Measurements from ENCODE around the gene KLK12. TPM values are rescaled to one million over a fixed set of nuclear protein-coding genes. Genes with fewer than 3 reads are reported as not detected.

The KLK12 gene
- total and polyA plus RNA-seq, 2 of the 13 experiments (the other 11 are each of a cell fraction or from before 2014, with no cell fraction given): not detected

DNA sequence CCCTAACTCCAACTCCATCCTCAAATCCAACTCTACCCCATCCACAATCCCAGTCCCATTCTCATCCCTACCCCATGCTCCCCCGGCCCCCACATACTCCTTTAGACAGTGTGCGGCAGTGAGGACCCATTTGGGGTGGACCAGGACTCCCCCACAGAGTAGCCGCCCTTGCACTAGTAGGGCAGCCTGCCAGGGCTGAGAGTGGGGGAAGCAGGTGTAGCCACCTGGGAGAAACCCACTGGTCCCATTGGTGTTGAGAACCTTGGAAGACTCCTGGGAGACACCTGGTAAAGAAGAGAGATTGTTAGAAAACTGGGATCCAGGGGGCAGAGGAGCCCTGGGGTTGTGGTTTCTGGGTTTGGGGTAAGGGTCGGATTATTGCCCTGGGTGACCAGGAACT lies 25.5 kb upstream of the KLK12 start:
- no peak overlapping the region for H3K9ac ChIP-seq (ENCODE audit: insufficient read depth, low read depth, low read length)
- no peaks in the 10 kb centered on the region for H3K9me3 ChIP-seq (ENCODE audit: low read length)
- H3K4me3 ChIP-seq (replicated peaks in 1 of 3; ENCODE audit: insufficient read depth in 1 of 3, low read depth in 2 of 3, low read length in 3 of 3): no peak overlapping the region
- H2AFZ ChIP-seq (ENCODE audit: low read length): no peak overlapping the region
- ChIA-PET CTCF (ENCODE audit: low intra/inter-chr PET ratio, low total read pairs) (no interaction called here), POLR2A (no interaction called here)
- no peaks in the 10 kb centered on the region for H3K36me3 ChIP-seq (replicated peaks in 1 of 2; ENCODE audit: control insufficient read depth in 1 of 2, insufficient read depth in 2 of 2, low read length in 2 of 2)
- ATAC-seq (no peak), DNase-seq (ENCODE audit: low spot score) (no peak), FAIRE-seq (no peak)
- no peaks in the 10 kb centered on the region; a peak in 1 of 5 replicates for H3K27me3 ChIP-seq (ENCODE audit: control insufficient read depth in 1 of 2, insufficient read depth in 2 of 2, low read length in 2 of 2)
- 32% methylated on average over 4 of the region's 4 CpGs for WGBS (ENCODE audit: low lambda C conversion rate)
- H3K27ac ChIP-seq (ENCODE audit: extremely low read length, insufficient read depth, low read length): no peak overlapping the region
- no peaks in the 10 kb centered on the region for H4K20me1 ChIP-seq (ENCODE audit: insufficient read depth, low read length)
- intact Hi-C loops (cut with micrococcal nuclease; ENCODE audit: unreplicated experiment): no loop called here
- BruUV-seq (replicated peaks): no TSS peak
- in situ Hi-C loops (cut with HindIII; ENCODE audit: extremely low pct_ligation_motif_present, low pct_unique_long_range_greater_than_20kb): no loop called here
- no peaks in the 10 kb centered on the region for H3K4me1 ChIP-seq (ENCODE audit: insufficient read depth, low read length)
- TF ChIP-seq ZNF292 (CRISPR knock-in tag; IDR thresholded peaks at IDR 0.05; ENCODE audit: borderline replicate concordance, low read depth): no peak
- TF ChIP-seq ZNF589 (CRISPR knock-in tag; conservative IDR thresholded peaks at IDR 0.05): no peak
- TF ChIP-seq CBX5 (CRISPR knock-in tag; IDR thresholded peaks at IDR 0.05; ENCODE audit: borderline replicate concordance): no peak
- TF ChIP-seq SNAI1 (CRISPR knock-in tag; IDR thresholded peaks at IDR 0.05; ENCODE audit: borderline replicate concordance): no peak
- no peak for TF ChIP-seq ZNF317 (CRISPR knock-in tag; IDR thresholded peaks at IDR 0.05)
- TF ChIP-seq, protein P1, sequence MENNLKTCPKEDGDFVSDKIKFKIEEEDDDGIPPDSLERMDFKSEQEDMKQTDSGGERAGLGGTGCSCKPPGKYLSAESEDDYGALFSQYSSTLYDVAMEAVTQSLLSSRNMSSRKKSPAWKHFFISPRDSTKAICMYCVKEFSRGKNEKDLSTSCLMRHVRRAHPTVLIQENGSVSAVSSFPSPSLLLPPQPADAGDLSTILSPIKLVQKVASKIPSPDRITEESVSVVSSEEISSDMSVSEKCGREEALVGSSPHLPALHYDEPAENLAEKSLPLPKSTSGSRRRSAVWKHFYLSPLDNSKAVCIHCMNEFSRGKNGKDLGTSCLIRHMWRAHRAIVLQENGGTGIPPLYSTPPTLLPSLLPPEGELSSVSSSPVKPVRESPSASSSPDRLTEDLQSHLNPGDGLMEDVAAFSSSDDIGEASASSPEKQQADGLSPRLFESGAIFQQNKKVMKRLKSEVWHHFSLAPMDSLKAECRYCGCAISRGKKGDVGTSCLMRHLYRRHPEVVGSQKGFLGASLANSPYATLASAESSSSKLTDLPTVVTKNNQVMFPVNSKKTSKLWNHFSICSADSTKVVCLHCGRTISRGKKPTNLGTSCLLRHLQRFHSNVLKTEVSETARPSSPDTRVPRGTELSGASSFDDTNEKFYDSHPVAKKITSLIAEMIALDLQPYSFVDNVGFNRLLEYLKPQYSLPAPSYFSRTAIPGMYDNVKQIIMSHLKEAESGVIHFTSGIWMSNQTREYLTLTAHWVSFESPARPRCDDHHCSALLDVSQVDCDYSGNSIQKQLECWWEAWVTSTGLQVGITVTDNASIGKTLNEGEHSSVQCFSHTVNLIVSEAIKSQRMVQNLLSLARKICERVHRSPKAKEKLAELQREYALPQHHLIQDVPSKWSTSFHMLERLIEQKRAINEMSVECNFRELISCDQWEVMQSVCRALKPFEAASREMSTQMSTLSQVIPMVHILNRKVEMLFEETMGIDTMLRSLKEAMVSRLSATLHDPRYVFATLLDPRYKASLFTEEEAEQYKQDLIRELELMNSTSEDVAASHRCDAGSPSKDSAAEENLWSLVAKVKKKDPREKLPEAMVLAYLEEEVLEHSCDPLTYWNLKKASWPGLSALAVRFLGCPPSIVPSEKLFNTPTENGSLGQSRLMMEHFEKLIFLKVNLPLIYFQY (CRISPR knock-in tag; IDR thresholded peaks at IDR 0.05; ENCODE audit: borderline replicate concordance): no peak
- TF ChIP-seq, protein P2, sequence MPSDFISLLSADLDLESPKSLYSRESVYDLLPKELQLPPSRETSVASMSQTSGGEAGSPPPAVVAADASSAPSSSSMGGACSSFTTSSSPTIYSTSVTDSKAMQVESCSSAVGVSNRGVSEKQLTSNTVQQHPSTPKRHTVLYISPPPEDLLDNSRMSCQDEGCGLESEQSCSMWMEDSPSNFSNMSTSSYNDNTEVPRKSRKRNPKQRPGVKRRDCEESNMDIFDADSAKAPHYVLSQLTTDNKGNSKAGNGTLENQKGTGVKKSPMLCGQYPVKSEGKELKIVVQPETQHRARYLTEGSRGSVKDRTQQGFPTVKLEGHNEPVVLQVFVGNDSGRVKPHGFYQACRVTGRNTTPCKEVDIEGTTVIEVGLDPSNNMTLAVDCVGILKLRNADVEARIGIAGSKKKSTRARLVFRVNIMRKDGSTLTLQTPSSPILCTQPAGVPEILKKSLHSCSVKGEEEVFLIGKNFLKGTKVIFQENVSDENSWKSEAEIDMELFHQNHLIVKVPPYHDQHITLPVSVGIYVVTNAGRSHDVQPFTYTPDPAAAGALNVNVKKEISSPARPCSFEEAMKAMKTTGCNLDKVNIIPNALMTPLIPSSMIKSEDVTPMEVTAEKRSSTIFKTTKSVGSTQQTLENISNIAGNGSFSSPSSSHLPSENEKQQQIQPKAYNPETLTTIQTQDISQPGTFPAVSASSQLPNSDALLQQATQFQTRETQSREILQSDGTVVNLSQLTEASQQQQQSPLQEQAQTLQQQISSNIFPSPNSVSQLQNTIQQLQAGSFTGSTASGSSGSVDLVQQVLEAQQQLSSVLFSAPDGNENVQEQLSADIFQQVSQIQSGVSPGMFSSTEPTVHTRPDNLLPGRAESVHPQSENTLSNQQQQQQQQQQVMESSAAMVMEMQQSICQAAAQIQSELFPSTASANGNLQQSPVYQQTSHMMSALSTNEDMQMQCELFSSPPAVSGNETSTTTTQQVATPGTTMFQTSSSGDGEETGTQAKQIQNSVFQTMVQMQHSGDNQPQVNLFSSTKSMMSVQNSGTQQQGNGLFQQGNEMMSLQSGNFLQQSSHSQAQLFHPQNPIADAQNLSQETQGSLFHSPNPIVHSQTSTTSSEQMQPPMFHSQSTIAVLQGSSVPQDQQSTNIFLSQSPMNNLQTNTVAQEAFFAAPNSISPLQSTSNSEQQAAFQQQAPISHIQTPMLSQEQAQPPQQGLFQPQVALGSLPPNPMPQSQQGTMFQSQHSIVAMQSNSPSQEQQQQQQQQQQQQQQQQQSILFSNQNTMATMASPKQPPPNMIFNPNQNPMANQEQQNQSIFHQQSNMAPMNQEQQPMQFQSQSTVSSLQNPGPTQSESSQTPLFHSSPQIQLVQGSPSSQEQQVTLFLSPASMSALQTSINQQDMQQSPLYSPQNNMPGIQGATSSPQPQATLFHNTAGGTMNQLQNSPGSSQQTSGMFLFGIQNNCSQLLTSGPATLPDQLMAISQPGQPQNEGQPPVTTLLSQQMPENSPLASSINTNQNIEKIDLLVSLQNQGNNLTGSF (CRISPR knock-in tag; IDR thresholded peaks at IDR 0.05): no peak
- TF ChIP-seq ZNF441 (CRISPR knock-in tag; IDR thresholded peaks at IDR 0.05; ENCODE audit: borderline replicate concordance): no peak
- TF ChIP-seq HNRNPK (IDR thresholded peaks at IDR 0.05; ENCODE audit: low read depth, low read length, poor library complexity, severe bottlenecking): peak; percentile 4
- no peaks in the 10 kb centered on the region for H3K79me2 ChIP-seq (ENCODE audit: insufficient read depth, low read length)
- no peak overlapping the region for H3K4me2 ChIP-seq (ENCODE audit: low read depth, low read length)

Measured in HepG2 (cell line).